Measurements from ENCODE around the gene PIP4K2B. TPM values are rescaled to one million over a fixed set of nuclear protein-coding genes. Genes with fewer than 3 reads are reported as not detected.

The PIP4K2B gene
- total RNA-seq, 1 experiment from 2014 or later = 42.3 TPM

- no peaks in the 10 kb centered on the region for H3K9me3 ChIP-seq (ENCODE audit: control insufficient read depth, insufficient read depth, low read depth, low read length)
- TF ChIP-seq, protein P1, sequence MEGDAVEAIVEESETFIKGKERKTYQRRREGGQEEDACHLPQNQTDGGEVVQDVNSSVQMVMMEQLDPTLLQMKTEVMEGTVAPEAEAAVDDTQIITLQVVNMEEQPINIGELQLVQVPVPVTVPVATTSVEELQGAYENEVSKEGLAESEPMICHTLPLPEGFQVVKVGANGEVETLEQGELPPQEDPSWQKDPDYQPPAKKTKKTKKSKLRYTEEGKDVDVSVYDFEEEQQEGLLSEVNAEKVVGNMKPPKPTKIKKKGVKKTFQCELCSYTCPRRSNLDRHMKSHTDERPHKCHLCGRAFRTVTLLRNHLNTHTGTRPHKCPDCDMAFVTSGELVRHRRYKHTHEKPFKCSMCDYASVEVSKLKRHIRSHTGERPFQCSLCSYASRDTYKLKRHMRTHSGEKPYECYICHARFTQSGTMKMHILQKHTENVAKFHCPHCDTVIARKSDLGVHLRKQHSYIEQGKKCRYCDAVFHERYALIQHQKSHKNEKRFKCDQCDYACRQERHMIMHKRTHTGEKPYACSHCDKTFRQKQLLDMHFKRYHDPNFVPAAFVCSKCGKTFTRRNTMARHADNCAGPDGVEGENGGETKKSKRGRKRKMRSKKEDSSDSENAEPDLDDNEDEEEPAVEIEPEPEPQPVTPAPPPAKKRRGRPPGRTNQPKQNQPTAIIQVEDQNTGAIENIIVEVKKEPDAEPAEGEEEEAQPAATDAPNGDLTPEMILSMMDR (IDR thresholded peaks at IDR 0.05) = no peak
- TF ChIP-seq POLR2AphosphoS5 (IDR thresholded peaks at IDR 0.05; ENCODE audit: low read depth, low read length) (no peak), SIN3A (IDR thresholded peaks at IDR 0.05; ENCODE audit: borderline replicate concordance, insufficient read depth, low read depth, low read length) (no peak), TCF7L2 (IDR thresholded peaks at IDR 0.05; ENCODE audit: low read depth, low read length) (no peak)
- TF ChIP-seq, protein P2, sequence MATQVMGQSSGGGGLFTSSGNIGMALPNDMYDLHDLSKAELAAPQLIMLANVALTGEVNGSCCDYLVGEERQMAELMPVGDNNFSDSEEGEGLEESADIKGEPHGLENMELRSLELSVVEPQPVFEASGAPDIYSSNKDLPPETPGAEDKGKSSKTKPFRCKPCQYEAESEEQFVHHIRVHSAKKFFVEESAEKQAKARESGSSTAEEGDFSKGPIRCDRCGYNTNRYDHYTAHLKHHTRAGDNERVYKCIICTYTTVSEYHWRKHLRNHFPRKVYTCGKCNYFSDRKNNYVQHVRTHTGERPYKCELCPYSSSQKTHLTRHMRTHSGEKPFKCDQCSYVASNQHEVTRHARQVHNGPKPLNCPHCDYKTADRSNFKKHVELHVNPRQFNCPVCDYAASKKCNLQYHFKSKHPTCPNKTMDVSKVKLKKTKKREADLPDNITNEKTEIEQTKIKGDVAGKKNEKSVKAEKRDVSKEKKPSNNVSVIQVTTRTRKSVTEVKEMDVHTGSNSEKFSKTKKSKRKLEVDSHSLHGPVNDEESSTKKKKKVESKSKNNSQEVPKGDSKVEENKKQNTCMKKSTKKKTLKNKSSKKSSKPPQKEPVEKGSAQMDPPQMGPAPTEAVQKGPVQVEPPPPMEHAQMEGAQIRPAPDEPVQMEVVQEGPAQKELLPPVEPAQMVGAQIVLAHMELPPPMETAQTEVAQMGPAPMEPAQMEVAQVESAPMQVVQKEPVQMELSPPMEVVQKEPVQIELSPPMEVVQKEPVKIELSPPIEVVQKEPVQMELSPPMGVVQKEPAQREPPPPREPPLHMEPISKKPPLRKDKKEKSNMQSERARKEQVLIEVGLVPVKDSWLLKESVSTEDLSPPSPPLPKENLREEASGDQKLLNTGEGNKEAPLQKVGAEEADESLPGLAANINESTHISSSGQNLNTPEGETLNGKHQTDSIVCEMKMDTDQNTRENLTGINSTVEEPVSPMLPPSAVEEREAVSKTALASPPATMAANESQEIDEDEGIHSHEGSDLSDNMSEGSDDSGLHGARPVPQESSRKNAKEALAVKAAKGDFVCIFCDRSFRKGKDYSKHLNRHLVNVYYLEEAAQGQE (IDR thresholded peaks at IDR 0.05; ENCODE audit: insufficient read depth in 1 of 2, low read depth in 2 of 2, low read length in 1 of 2) = no peak
- peaks cover 7% of the 10 kb centered on the region for H3K36me3 ChIP-seq (ENCODE audit: control insufficient read depth, insufficient read depth, low read length)
- BruUV-seq (replicated peaks) = no TSS peak
- CTCF ChIA-PET = interaction anchor here (0.7 kb wide), 1 partner anchor 15 kb away, joined by 17 read pairs; no protein-coding TSS in a partner anchor
- POLR2A ChIA-PET = no interaction called here
- in situ Hi-C loops (cut with HindIII; ENCODE audit: low pct_unique_long_range_greater_than_20kb, low sequenced_read_pairs) = no loop called here
- DNase-seq (ENCODE audit: low read depth, low spot score) (no peak), ATAC-seq (no peak)
- no peaks in the 10 kb centered on the region for H3K27me3 ChIP-seq (ENCODE audit: control insufficient read depth, insufficient read depth, low read length)
- peaks cover 2% of the 10 kb centered on the region; the same call in 1 of the 2 replicates for H3K4me1 ChIP-seq (ENCODE audit: control insufficient read depth, insufficient read depth, low read length)
- H3K27ac ChIP-seq (ENCODE audit: low read length) = peak overlapping the region; percentile 96
- intact Hi-C loops (cut with micrococcal nuclease; ENCODE audit: unreplicated experiment) = no loop called here
- peak overlapping the region; percentile 76 to 90 for H3K4me3 ChIP-seq (ENCODE audit: low read depth in 2 of 2, low read length in 2 of 2)
Observed at GRCh38 chr17:38751144-38751807, 48.1 kb downstream of the PIP4K2B start.

DNA sequence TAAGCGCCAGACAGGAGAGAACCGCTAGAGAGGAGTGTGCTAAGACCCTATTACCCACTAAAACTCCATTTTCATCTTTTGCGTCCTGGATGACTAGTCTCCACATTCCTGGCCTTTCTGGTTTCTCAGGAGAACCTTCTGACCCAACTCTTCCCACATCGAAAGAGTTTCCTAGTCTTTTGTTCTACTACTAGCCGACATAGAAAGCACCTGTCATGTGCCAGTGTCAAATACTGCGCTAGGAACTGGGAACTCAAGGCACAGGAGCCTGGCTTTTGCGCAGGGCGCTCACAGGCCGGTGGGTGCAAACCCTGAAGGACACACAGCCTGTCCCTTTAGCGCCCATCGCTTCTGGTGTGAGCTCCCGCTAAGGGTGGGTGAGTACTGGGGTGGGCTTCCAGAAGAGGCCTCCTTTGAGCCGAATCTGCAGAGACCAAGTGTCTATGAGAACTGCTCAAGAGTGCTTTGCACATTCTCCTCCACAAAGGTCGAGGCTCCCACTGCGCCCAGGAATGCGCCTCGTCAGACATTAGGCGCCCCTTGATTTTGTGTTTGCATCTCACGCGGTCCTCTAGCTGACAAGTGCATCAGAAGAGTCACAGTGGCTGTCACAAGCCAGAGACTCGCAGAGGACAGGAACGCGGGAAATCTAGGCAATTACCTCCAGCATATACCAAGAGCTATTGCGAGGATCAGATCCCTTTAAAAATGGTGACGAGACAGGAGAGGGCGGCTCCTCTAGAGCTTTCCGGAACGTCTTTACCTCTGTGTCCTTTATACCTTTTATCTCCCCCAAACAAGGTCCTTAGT is 48.8 kb downstream of the PIP4K2B start:
- H3K4me3 ChIP-seq (ENCODE audit: low read depth in 2 of 2, low read length in 2 of 2) = peak overlapping the region; percentile 76 to 90
- in situ Hi-C loops (cut with HindIII; ENCODE audit: low pct_unique_long_range_greater_than_20kb, low sequenced_read_pairs) (no loop called here), intact Hi-C loops (cut with micrococcal nuclease; ENCODE audit: unreplicated experiment) (no loop called here)
- ChIA-PET POLR2A (no interaction called here), CTCF (no interaction called here)
- H3K36me3 ChIP-seq (ENCODE audit: control insufficient read depth, insufficient read depth, low read length) = peaks cover 2% of the 10 kb centered on the region; the same call in 1 of the 2 replicates
- no peaks in the 10 kb centered on the region for H3K27me3 ChIP-seq (ENCODE audit: control insufficient read depth, insufficient read depth, low read length)
- peaks cover 10% of the 10 kb centered on the region for H3K4me1 ChIP-seq (ENCODE audit: control insufficient read depth, insufficient read depth, low read length)
- no TSS peak for BruUV-seq (replicated peaks)
- DNase-seq (ENCODE audit: low read depth, low spot score) (no peak), ATAC-seq (no peak)
- no peaks in the 10 kb centered on the region for H3K9me3 ChIP-seq (ENCODE audit: control insufficient read depth, insufficient read depth, low read depth, low read length)
- H3K27ac ChIP-seq (ENCODE audit: low read length) = peak overlapping the region; percentile 96
- TF ChIP-seq POLR2AphosphoS5 (IDR thresholded peaks at IDR 0.05; ENCODE audit: low read depth, low read length) (no peak), SIN3A (IDR thresholded peaks at IDR 0.05; ENCODE audit: borderline replicate concordance, insufficient read depth, low read depth, low read length) (peak; percentile 55; the same call in 1 of the 2 replicates)

All from Panc1 (cell line).